IMR-90 (cell line): ENCODE results near the gene ASS1.
A peak's percentile ranks its signal among the peaks of the same experiment; 100 is the strongest.

Experiments used
- BHLHE40 ChIP-seq: fragments of 150-350 bp; IDR thresholded peaks from 2 replicates; pipeline ENCODE4 v1.6.1; 2016; ENCODE audit warnings: mild to moderate bottlenecking, low read depth, low read length
- CEBPB ChIP-seq: IDR thresholded peaks from 2 replicates; pipeline ENCODE4 v1.6.1; 2012; ENCODE audit warnings: low read depth, low read length, improper control_type of control experiment
- CHD1 ChIP-seq: IDR thresholded peaks from 2 replicates; pipeline ENCODE4 v1.6.1; 2012; ENCODE audit warnings: low read depth, low read length, improper control_type of control experiment
- CTCF ChIP-seq: conservative IDR thresholded peaks from 2 replicates; pipeline ENCODE4 v1.5.1; 2012; ENCODE audit warnings: mild to moderate bottlenecking, low read depth, low read length, improper control_type of control experiment
- MAZ ChIP-seq: IDR thresholded peaks from 2 replicates; pipeline ENCODE4 v1.6.1; 2012; ENCODE audit warnings: low read depth, mild to moderate bottlenecking, low read length, improper control_type of control experiment, moderate library complexity, borderline replicate concordance
- POLR2A ChIP-seq: IDR thresholded peaks from 2 replicates; pipeline ENCODE4 v1.6.1; 2012; ENCODE audit warnings: mild to moderate bottlenecking, low read depth, low read length
- USF2 ChIP-seq: fragments of 150-350 bp; IDR thresholded peaks from 2 replicates; pipeline ENCODE4 v1.6.1; 2017; ENCODE audit warnings: mild to moderate bottlenecking, antibody characterized with exemption, low read length, low read depth

- TF ChIP-seq CTCF (no peak), POLR2A (no peak), CHD1 (no peak), BHLHE40 (no peak), CEBPB (0 out of 2 replicates have a peak, but pooled peaks have one; percentile 8), MAZ (no peak), USF2 (no peak)
These were observed 665 bp downstream of the ASS1 start for GRCh38 chr9:130445268-130445983.
